SK-N-MC (cell line): ENCODE data around the gene TLN1.

ENCODE experiments used
- EZH2 ChIP-seq: fragments of 200-600 bp; sonication (generic); IDR thresholded peaks from one replicate; pipeline ENCODE4 v1.6.1; 2017; ENCODE audit warnings: antibody characterized with exemption
- FOXP2 ChIP-seq: optimal IDR thresholded peaks from 2 replicates; pipeline ENCODE3; 2011; ENCODE audit warnings: mild to moderate bottlenecking, moderate library complexity; ENCODE audit not compliant: insufficient read depth; ENCODE audit errors: extremely low read length, control extremely low read depth

GRCh38 chr9:35682051-35682450, 49.9 kb downstream of the TLN1 start:
- no peak for TF ChIP-seq EZH2
- no peak for TF ChIP-seq FOXP2
